BLaER1 (cell line): Measurements from ENCODE around the gene ZBTB1.

Experiments used
- H3K27ac ChIP-seq: shearing (Covaris generic); formaldehyde crosslinking; 2 replicates; pipeline ENCODE4 v1.8.1; 2022
- H3K27me3 ChIP-seq: shearing (Covaris generic); formaldehyde crosslinking; 2 replicates; pipeline ENCODE4 v1.8.1; 2022
- H3K36me3 ChIP-seq: shearing (Covaris generic); formaldehyde crosslinking; 2 replicates; pipeline ENCODE4 v1.8.1; 2022
- H3K4me1 ChIP-seq: shearing (Covaris generic); formaldehyde crosslinking; 2 replicates; pipeline ENCODE4 v1.8.1; 2022
- H3K4me2 ChIP-seq: shearing (Covaris generic); formaldehyde crosslinking; 2 replicates; pipeline ENCODE4 v1.8.1; 2022
- H3K4me3 ChIP-seq: shearing (Covaris generic); formaldehyde crosslinking; 2 replicates; pipeline ENCODE4 v1.8.1; 2022
- H3K9ac ChIP-seq: shearing (Covaris generic); formaldehyde crosslinking; 2 replicates; pipeline ENCODE4 v1.8.1; 2022
- H3K9me3 ChIP-seq: shearing (Covaris generic); formaldehyde crosslinking; 2 replicates; pipeline ENCODE4 v1.8.1; 2022
- H4K20me1 ChIP-seq: shearing (Covaris generic); formaldehyde crosslinking; 2 replicates; pipeline ENCODE4 v1.8.1; 2022
- Cebpa-rat ChIP-seq: shearing (Covaris generic); IDR thresholded peaks from 2 replicates; pipeline ENCODE4 v1.8.1; 2022

The ZBTB1 gene

GRCh38 chr14:64493455-64493854 lies 11.1 kb upstream of the ZBTB1 start:
- Histone ChIP-seq H3K4me2 (no peak overlapping the region), H3K4me3 (no peak overlapping the region), H3K36me3 (peaks cover 66% of the 10 kb centered on the region), H3K4me1 (peaks cover 14% of the 10 kb centered on the region), H3K9me3 (no peaks in the 10 kb centered on the region), H3K9ac (no peak overlapping the region), H4K20me1 (peaks cover 35% of the 10 kb centered on the region; the same call in 1 of the 2 replicates), H3K27me3 (no peaks in the 10 kb centered on the region), H3K27ac (no peak overlapping the region)
- TF ChIP-seq Cebpa-rat, result no peak

- Histone ChIP-seq H4K20me1 (peaks cover 35% of the 10 kb centered on the region; the same call in 1 of the 2 replicates), H3K9me3 (no peaks in the 10 kb centered on the region), H3K4me3 (no peak overlapping the region), H3K4me1 (peaks cover 22% of the 10 kb centered on the region), H3K27ac (no peak overlapping the region), H3K27me3 (no peaks in the 10 kb centered on the region), H3K36me3 (peaks cover 55% of the 10 kb centered on the region), H3K4me2 (no peak overlapping the region), H3K9ac (no peak overlapping the region)
- TF ChIP-seq Cebpa-rat, result no peak
These were observed 9.3 kb upstream of the ZBTB1 start for GRCh38 chr14:64495252-64495651.

- H3K9ac ChIP-seq, result no peak overlapping the region
- no peaks in the 10 kb centered on the region for H3K9me3 ChIP-seq
- no peak overlapping the region for H3K4me2 ChIP-seq
- peaks cover 40% of the 10 kb centered on the region for H3K36me3 ChIP-seq
- no peak for TF ChIP-seq Cebpa-rat
- no peak overlapping the region for H3K27ac ChIP-seq
- H4K20me1 ChIP-seq, result peaks cover 30% of the 10 kb centered on the region
- H3K4me1 ChIP-seq, result peaks cover 27% of the 10 kb centered on the region
- H3K4me3 ChIP-seq, result no peak overlapping the region
- no peaks in the 10 kb centered on the region for H3K27me3 ChIP-seq
These were observed 7.8 kb upstream of the ZBTB1 start for GRCh38 chr14:64496764-64497163.

- TF ChIP-seq Cebpa-rat, result no peak
- no peak overlapping the region for H3K27ac ChIP-seq
- peaks cover 17% of the 10 kb centered on the region for H4K20me1 ChIP-seq
- H3K36me3 ChIP-seq, result peaks cover 22% of the 10 kb centered on the region
- peak overlapping the region; percentile 94 for H3K4me2 ChIP-seq
- H3K4me1 ChIP-seq, result peaks cover 36% of the 10 kb centered on the region
- no peaks in the 10 kb centered on the region for H3K27me3 ChIP-seq
- H3K9ac ChIP-seq, result no peak overlapping the region
- no peak overlapping the region for H3K4me3 ChIP-seq
- H3K9me3 ChIP-seq, result no peaks in the 10 kb centered on the region
These were observed 4.5 kb upstream of the ZBTB1 start for GRCh38 chr14:64500088-64500487.

- no peak for TF ChIP-seq Cebpa-rat
- peak overlapping the region; percentile 94 for H3K4me3 ChIP-seq
- H3K4me2 ChIP-seq, result peak overlapping the region; percentile 94
- peaks cover 11% of the 10 kb centered on the region; the same call in 1 of the 2 replicates for H3K36me3 ChIP-seq
- H4K20me1 ChIP-seq, result peaks cover 29% of the 10 kb centered on the region
- peak overlapping the region; percentile 28 for H3K27ac ChIP-seq
- no peaks in the 10 kb centered on the region for H3K9me3 ChIP-seq
- H3K27me3 ChIP-seq, result no peaks in the 10 kb centered on the region
- H3K9ac ChIP-seq, result peak overlapping the region; percentile 100
- H3K4me1 ChIP-seq, result peaks cover 46% of the 10 kb centered on the region
These were observed 3.0 kb upstream of the ZBTB1 start for GRCh38 chr14:64501411-64502171.

- Histone ChIP-seq H3K9ac (peak overlapping the region; percentile 100), H3K9me3 (no peaks in the 10 kb centered on the region), H3K27ac (peak overlapping the region; percentile 100), H3K4me1 (peaks cover 55% of the 10 kb centered on the region), H4K20me1 (peaks cover 38% of the 10 kb centered on the region), H3K36me3 (peaks cover 11% of the 10 kb centered on the region; the same call in 1 of the 2 replicates), H3K4me2 (peak overlapping the region; percentile 94), H3K4me3 (peak overlapping the region; percentile 94), H3K27me3 (no peaks in the 10 kb centered on the region)
- TF ChIP-seq Cebpa-rat, result no peak
These were observed 2.1 kb upstream of the ZBTB1 start for GRCh38 chr14:64502456-64502855.

- peak overlapping the region; percentile 94 for H3K4me3 ChIP-seq
- no peaks in the 10 kb centered on the region for H3K27me3 ChIP-seq
- peak overlapping the region; percentile 94 for H3K4me2 ChIP-seq
- peaks cover 11% of the 10 kb centered on the region; the same call in 1 of the 2 replicates for H3K36me3 ChIP-seq
- peaks cover 60% of the 10 kb centered on the region for H3K4me1 ChIP-seq
- H3K9me3 ChIP-seq, result no peaks in the 10 kb centered on the region
- no peak for TF ChIP-seq Cebpa-rat
- peaks cover 43% of the 10 kb centered on the region for H4K20me1 ChIP-seq
- H3K9ac ChIP-seq, result peak overlapping the region; percentile 100
- H3K27ac ChIP-seq, result peak overlapping the region; percentile 100
These were observed 1.6 kb upstream of the ZBTB1 start for GRCh38 chr14:64502887-64503433.

- Histone ChIP-seq H3K9ac (peak within 1 kb of the TSS; percentile 100), H3K4me1 (peaks cover 63% of the 10 kb centered on the region), H3K4me2 (peak within 1 kb of the TSS; percentile 94), H4K20me1 (peaks cover 50% of the 10 kb centered on the region), H3K36me3 (peaks cover 7% of the 10 kb centered on the region; the same call in 1 of the 2 replicates), H3K4me3 (peak within 1 kb of the TSS; percentile 94), H3K27ac (peak within 1 kb of the TSS; percentile 100), H3K9me3 (no peaks in the 10 kb centered on the region), H3K27me3 (no peaks in the 10 kb centered on the region)
- TF ChIP-seq Cebpa-rat, result no peak
These were observed 898 bp upstream of the ZBTB1 start, which contains the start of gene ZBTB25 for GRCh38 chr14:64503434-64504309. Gene ZBTB25 (minus strand): TSS chr14:64503838. CDS start chr14:64490533, 13,305 bp downstream.

GRCh38 chr14:64504897-64505794 lies 576 bp downstream of the ZBTB1 start:
- H3K36me3 ChIP-seq, result no peaks in the 10 kb centered on the region
- peak overlapping the region; percentile 94 for H3K4me3 ChIP-seq
- no peaks in the 10 kb centered on the region for H3K27me3 ChIP-seq
- peaks cover 65% of the 10 kb centered on the region for H4K20me1 ChIP-seq
- H3K9me3 ChIP-seq, result no peaks in the 10 kb centered on the region
- peaks cover 69% of the 10 kb centered on the region for H3K4me1 ChIP-seq
- peak overlapping the region; percentile 100 for H3K9ac ChIP-seq
- peak overlapping the region; percentile 94 for H3K4me2 ChIP-seq
- no peak for TF ChIP-seq Cebpa-rat
- H3K27ac ChIP-seq, result peak overlapping the region; percentile 100
